ENCODE measurements around the gene RAB7A. TPM values are rescaled to one million over a fixed set of nuclear protein-coding genes. Genes with fewer than 3 reads are reported as not detected.

RAB7A gene
- total and polyA plus RNA-seq, 10 of the 15 experiments (the other 5 are each of a cell fraction or from before 2014, with no cell fraction given): 40.3 to 212 (median 160) TPM

GRCh38 chr3:128735287-128735686 is 9.3 kb downstream of the RAB7A start (continued):
- TF ChIP-seq ATF3 (IDR thresholded peaks at IDR 0.05; ENCODE audit: borderline replicate concordance, extremely low read depth, low read depth, low read length): no peak
- no peak for TF ChIP-seq SP1 (IDR thresholded peaks at IDR 0.05; ENCODE audit: low read depth, low read length)
- no peak for TF ChIP-seq PBX3 (IDR thresholded peaks at IDR 0.05; ENCODE audit: insufficient replicate concordance, low read depth, low read length)
- no peak for TF ChIP-seq ELK1 (IDR thresholded peaks at IDR 0.05; ENCODE audit: low read depth, low read length)
- TF ChIP-seq ATF7 (IDR thresholded peaks at IDR 0.05; ENCODE audit: low read depth): no peak
- TF ChIP-seq SMAD5 (IDR thresholded peaks at IDR 0.05; ENCODE audit: low read depth): no peak
- no peak for TF ChIP-seq MXI1 (IDR thresholded peaks at IDR 0.05; ENCODE audit: low read depth, low read length)
- no peak for TF ChIP-seq JUND (IDR thresholded peaks at IDR 0.05; ENCODE audit: low read depth, low read length)
- no peak for TF ChIP-seq RUNX3 (IDR thresholded peaks at IDR 0.05; ENCODE audit: low read length)
- no peak for TF ChIP-seq IKZF1 (conservative IDR thresholded peaks at IDR 0.05)
- TF ChIP-seq MTA3 (IDR thresholded peaks at IDR 0.05; ENCODE audit: borderline replicate concordance, low read length): no peak

All from GM12878 (cell line).